Keratinocyte (primary cell): Measurements from ENCODE around the gene FBXO31.

Source experiments
- EZH2 ChIP-seq: IDR thresholded peaks from one replicate; pipeline ENCODE4 v1.6.1; 2012; ENCODE audit warnings: inconsistent platforms, mild to moderate bottlenecking, low read length, moderate library complexity
- TF ChIP-seq, protein P1 (sequence below), 3 experiments: IDR thresholded peaks in 1 of 3; conservative IDR thresholded peaks in 1 of 3; optimal IDR thresholded peaks in 1 of 3; 2 replicates in 2 of 3; 3 replicates in 1 of 3; pipeline versions ENCODE3 to v1.5.1; 2011; ENCODE audit warnings: low read length in 3 of 3, mild to moderate bottlenecking in 3 of 3, moderate library complexity in 2 of 3, control low read depth in 1 of 3, inconsistent platforms in 1 of 3; ENCODE audit not compliant: insufficient read depth in 2 of 3; ENCODE audit errors: extremely low read depth in 1 of 3

GRCh38 chr16:87342504-87342903, 41.1 kb downstream of the FBXO31 start:
- TF ChIP-seq, protein P1, sequence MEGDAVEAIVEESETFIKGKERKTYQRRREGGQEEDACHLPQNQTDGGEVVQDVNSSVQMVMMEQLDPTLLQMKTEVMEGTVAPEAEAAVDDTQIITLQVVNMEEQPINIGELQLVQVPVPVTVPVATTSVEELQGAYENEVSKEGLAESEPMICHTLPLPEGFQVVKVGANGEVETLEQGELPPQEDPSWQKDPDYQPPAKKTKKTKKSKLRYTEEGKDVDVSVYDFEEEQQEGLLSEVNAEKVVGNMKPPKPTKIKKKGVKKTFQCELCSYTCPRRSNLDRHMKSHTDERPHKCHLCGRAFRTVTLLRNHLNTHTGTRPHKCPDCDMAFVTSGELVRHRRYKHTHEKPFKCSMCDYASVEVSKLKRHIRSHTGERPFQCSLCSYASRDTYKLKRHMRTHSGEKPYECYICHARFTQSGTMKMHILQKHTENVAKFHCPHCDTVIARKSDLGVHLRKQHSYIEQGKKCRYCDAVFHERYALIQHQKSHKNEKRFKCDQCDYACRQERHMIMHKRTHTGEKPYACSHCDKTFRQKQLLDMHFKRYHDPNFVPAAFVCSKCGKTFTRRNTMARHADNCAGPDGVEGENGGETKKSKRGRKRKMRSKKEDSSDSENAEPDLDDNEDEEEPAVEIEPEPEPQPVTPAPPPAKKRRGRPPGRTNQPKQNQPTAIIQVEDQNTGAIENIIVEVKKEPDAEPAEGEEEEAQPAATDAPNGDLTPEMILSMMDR (optimal IDR thresholded peaks at IDR 0.05 in 1 of 3, IDR thresholded peaks at IDR 0.05 in 1 of 3, conservative IDR thresholded peaks at IDR 0.05 in 1 of 3; ENCODE audit: extremely low read depth in 1 of 3, insufficient read depth in 2 of 3, low read length in 3 of 3) = no peak
- no peak for TF ChIP-seq EZH2
